ENCODE results near the gene SLC9B2.

Gene SLC9B2

GRCh38 chr4:103052145-103052544 lies 24.4 kb downstream of the SLC9B2 start:
- DNase-seq (ENCODE audit: low read depth in 1 of 2, low spot score in 1 of 2) = no peak
- no peak overlapping the region for H3K27ac ChIP-seq (replicated peaks)
- H3K27me3 ChIP-seq (ENCODE audit: insufficient read depth, poor library complexity, severe bottlenecking) = no peaks in the 10 kb centered on the region
- no peak overlapping the region for H3K4me3 ChIP-seq (replicated peaks; ENCODE audit: insufficient read depth, low read length)
- no peak for TF ChIP-seq POLR2AphosphoS5 (IDR thresholded peaks at IDR 0.05; ENCODE audit: low read depth)

- Histone ChIP-seq H3K27me3 (ENCODE audit: insufficient read depth, poor library complexity, severe bottlenecking) (no peaks in the 10 kb centered on the region), H3K27ac (replicated peaks) (no peak overlapping the region), H3K4me3 (replicated peaks; ENCODE audit: insufficient read depth, low read length) (no peak overlapping the region)
- no peak for DNase-seq (ENCODE audit: low read depth in 1 of 2, low spot score in 1 of 2)
- TF ChIP-seq CTCF (IDR thresholded peaks at IDR 0.05; ENCODE audit: insufficient read depth, low read length) (no peak), POLR2AphosphoS5 (IDR thresholded peaks at IDR 0.05; ENCODE audit: low read depth) (no peak), SPI1 (IDR thresholded peaks at IDR 0.05; ENCODE audit: borderline replicate concordance, low read depth) (no peak), GABPA (IDR thresholded peaks at IDR 0.05; ENCODE audit: low read depth) (no peak), REST (IDR thresholded peaks at IDR 0.05; ENCODE audit: insufficient replicate concordance, low read depth) (no peak)
Observed at GRCh38 chr4:103050736-103051436, 25.7 kb downstream of the SLC9B2 start.

- DNase-seq (ENCODE audit: low read depth in 1 of 2, low spot score in 1 of 2) = peak; percentile 13 to 32
- H3K27ac ChIP-seq (replicated peaks) = no peak overlapping the region
Observed at GRCh38 chr4:103046416-103047290, 29.9 kb downstream of the SLC9B2 start.

GRCh38 chr4:103044183-103044582 lies 32.4 kb downstream of the SLC9B2 start:
- TF ChIP-seq CTCF (IDR thresholded peaks at IDR 0.05; ENCODE audit: insufficient read depth, low read length) = no peak
- TF ChIP-seq SPI1 (IDR thresholded peaks at IDR 0.05; ENCODE audit: borderline replicate concordance, low read depth) = no peak
- no peak for TF ChIP-seq REST (IDR thresholded peaks at IDR 0.05; ENCODE audit: insufficient replicate concordance, low read depth)
- no peak for TF ChIP-seq POLR2AphosphoS5 (IDR thresholded peaks at IDR 0.05; ENCODE audit: low read depth)
- TF ChIP-seq GABPA (IDR thresholded peaks at IDR 0.05; ENCODE audit: low read depth) = no peak
- DNase-seq (ENCODE audit: low read depth in 1 of 2, low spot score in 1 of 2) = no peak
- Histone ChIP-seq H3K4me3 (replicated peaks; ENCODE audit: insufficient read depth, low read length) (no peak overlapping the region), H3K27ac (replicated peaks) (no peak overlapping the region), H3K27me3 (ENCODE audit: insufficient read depth, poor library complexity, severe bottlenecking) (no peaks in the 10 kb centered on the region)

More at GRCh38 chr4:103046416-103047290, 29.9 kb downstream of the SLC9B2 start:
- Histone ChIP-seq H3K27me3 (ENCODE audit: insufficient read depth, poor library complexity, severe bottlenecking) (no peaks in the 10 kb centered on the region), H3K4me3 (replicated peaks; ENCODE audit: insufficient read depth, low read length) (no peak overlapping the region)
- TF ChIP-seq POLR2AphosphoS5 (IDR thresholded peaks at IDR 0.05; ENCODE audit: low read depth) = no peak
- TF ChIP-seq CTCF (IDR thresholded peaks at IDR 0.05; ENCODE audit: insufficient read depth, low read length) = peak; percentile 63

Data from HL-60 (cell line).